GM20431 (cell line): ENCODE data around the gene GAS1.

ENCODE experiments used
- in situ Hi-C: fragments of 300-500 bp; cut with MseI, MboI; formaldehyde crosslinking; loops from one replicate; pipeline ENCODE4 v1.15.0; 2020; ENCODE audit warnings: low sequenced_read_pairs; ENCODE audit not compliant: unreplicated experiment

Gene GAS1

GRCh38 chr9:86966852-86967511 lies 19.7 kb upstream of the GAS1 start:
- in situ Hi-C loops = no loop called here

GRCh38 chr9:86965636-86966395 lies 18.5 kb upstream of the GAS1 start:
- in situ Hi-C loops = no loop called here

- in situ Hi-C loops = no loop called here
Observed at GRCh38 chr9:86962692-86963091, 15.4 kb upstream of the GAS1 start.

GRCh38 chr9:86960938-86961337 lies 13.6 kb upstream of the GAS1 start:
- in situ Hi-C loops = no loop called here

- in situ Hi-C loops = no loop called here
Observed at GRCh38 chr9:86958203-86958602, 10.9 kb upstream of the GAS1 start.

- in situ Hi-C loops = no loop called here
Observed at GRCh38 chr9:86955561-86955960, 8.3 kb upstream of the GAS1 start.

GRCh38 chr9:86955042-86955441 lies 7.7 kb upstream of the GAS1 start:
- in situ Hi-C loops = no loop called here

- in situ Hi-C loops = no loop called here
Observed at GRCh38 chr9:86953181-86953580, 5.9 kb upstream of the GAS1 start.

- in situ Hi-C loops = no loop called here
Observed at GRCh38 chr9:86948074-86948929, 996 bp upstream of the GAS1 start.

- in situ Hi-C loops = no loop called here
Observed at GRCh38 chr9:86946201-86947145, 833 bp downstream of the GAS1 start.

GRCh38 chr9:86945728-86946200 lies 1.5 kb downstream of the GAS1 start:
- in situ Hi-C loops = no loop called here

- in situ Hi-C loops = no loop called here
Observed at GRCh38 chr9:86944796-86945727, 2.2 kb downstream of the GAS1 start.

- in situ Hi-C loops = no loop called here
Observed at GRCh38 chr9:86943201-86944113, 3.8 kb downstream of the GAS1 start.

- in situ Hi-C loops = no loop called here
Observed at GRCh38 chr9:86942281-86943200, 4.8 kb downstream of the GAS1 start.

GRCh38 chr9:86941197-86941596 lies 6.1 kb downstream of the GAS1 start:
- in situ Hi-C loops = no loop called here

GRCh38 chr9:86940774-86941173 lies 6.5 kb downstream of the GAS1 start:
- in situ Hi-C loops = no loop called here

GRCh38 chr9:86939891-86940290 lies 7.4 kb downstream of the GAS1 start:
- in situ Hi-C loops = no loop called here
